ENCODE measurements around the gene POLR2C. TPM values are rescaled to one million over a fixed set of nuclear protein-coding genes. Genes with fewer than 3 reads are reported as not detected.

The POLR2C gene
- total and polyA plus RNA-seq, 2 of the 13 experiments (the other 11 are each of a cell fraction or from before 2014, with no cell fraction given) = 104 to 216 TPM

DNA sequence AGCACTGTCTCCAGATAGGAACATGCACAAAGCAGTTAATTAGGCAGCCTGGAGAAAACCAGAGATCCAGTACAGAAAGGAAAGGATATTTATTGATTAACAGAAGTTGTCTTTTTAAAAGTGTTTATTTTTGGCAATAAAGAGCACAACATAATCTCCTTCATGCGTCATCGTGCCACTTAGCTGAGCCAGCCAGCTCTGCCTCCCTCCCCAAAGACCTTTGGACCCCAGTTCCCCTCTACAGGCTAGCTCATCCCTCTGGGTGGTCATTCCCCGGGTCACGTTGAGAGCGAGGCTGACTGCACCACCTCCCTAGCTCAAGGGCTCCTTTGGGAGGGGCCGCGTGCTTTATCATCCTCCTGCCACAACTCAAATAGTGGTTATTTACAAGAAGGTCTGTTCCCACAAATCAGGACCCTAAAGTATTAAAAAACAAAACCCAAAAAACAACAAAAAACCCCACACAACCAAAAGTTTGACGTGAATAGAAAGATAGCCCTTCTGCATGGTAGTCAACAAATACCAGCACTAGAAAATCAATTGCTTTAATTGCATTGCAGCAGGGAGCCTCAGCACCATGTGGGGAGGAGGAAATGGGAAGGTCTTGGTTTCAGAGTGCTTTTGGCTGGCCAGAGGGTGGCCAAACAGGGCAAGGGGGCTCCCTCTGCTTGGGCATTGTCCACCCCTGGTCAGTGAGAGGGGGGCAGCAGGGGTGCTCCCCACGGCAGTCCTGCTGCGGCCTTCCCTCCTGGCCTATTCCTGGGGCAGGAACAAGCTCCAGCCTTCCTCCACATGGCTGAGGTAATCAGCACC is 9.6 kb downstream of the POLR2C start (continued):
- TF ChIP-seq, protein P1, sequence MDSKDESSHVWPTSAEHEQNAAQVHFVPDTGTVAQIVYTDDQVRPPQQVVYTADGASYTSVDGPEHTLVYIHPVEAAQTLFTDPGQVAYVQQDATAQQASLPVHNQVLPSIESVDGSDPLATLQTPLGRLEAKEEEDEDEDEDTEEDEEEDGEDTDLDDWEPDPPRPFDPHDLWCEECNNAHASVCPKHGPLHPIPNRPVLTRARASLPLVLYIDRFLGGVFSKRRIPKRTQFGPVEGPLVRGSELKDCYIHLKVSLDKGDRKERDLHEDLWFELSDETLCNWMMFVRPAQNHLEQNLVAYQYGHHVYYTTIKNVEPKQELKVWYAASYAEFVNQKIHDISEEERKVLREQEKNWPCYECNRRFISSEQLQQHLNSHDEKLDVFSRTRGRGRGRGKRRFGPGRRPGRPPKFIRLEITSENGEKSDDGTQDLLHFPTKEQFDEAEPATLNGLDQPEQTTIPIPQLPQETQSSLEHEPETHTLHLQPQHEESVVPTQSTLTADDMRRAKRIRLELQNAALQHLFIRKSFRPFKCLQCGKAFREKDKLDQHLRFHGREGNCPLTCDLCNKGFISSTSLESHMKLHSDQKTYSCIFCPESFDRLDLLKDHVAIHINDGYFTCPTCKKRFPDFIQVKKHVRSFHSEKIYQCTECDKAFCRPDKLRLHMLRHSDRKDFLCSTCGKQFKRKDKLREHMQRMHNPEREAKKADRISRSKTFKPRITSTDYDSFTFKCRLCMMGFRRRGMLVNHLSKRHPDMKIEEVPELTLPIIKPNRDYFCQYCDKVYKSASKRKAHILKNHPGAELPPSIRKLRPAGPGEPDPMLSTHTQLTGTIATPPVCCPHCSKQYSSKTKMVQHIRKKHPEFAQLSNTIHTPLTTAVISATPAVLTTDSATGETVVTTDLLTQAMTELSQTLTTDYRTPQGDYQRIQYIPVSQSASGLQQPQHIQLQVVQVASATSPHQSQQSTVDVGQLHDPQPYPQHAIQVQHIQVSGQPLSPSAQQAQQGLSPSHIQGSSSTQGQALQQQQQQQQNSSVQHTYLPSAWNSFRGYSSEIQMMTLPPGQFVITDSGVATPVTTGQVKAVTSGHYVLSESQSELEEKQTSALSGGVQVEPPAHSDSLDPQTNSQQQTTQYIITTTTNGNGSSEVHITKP (CRISPR knock-in tag; IDR thresholded peaks at IDR 0.05; ENCODE audit: low read depth) = peak; percentile 91
- TF ChIP-seq GZF1 (CRISPR knock-in tag; IDR thresholded peaks at IDR 0.05) = peak; percentile 89
- no peak for TF ChIP-seq ZEB1 (IDR thresholded peaks at IDR 0.05; ENCODE audit: insufficient replicate concordance, low read depth)
- peak; percentile 20; the same call in 1 of the 2 replicates for TF ChIP-seq ZSCAN9 (CRISPR knock-in tag; IDR thresholded peaks at IDR 0.05; ENCODE audit: borderline replicate concordance)
- peak; percentile 60; the same call in 1 of the 2 replicates for TF ChIP-seq SIX1 (CRISPR knock-in tag; IDR thresholded peaks at IDR 0.05; ENCODE audit: borderline replicate concordance)
- TF ChIP-seq HNF4A (CRISPR knock-in tag; IDR thresholded peaks at IDR 0.05) = peak; percentile 97
- TF ChIP-seq HMG20A (CRISPR knock-in tag; IDR thresholded peaks at IDR 0.05; ENCODE audit: borderline replicate concordance) = peak; percentile 62; the same call in 1 of the 2 replicates
- TF ChIP-seq, protein P2, sequence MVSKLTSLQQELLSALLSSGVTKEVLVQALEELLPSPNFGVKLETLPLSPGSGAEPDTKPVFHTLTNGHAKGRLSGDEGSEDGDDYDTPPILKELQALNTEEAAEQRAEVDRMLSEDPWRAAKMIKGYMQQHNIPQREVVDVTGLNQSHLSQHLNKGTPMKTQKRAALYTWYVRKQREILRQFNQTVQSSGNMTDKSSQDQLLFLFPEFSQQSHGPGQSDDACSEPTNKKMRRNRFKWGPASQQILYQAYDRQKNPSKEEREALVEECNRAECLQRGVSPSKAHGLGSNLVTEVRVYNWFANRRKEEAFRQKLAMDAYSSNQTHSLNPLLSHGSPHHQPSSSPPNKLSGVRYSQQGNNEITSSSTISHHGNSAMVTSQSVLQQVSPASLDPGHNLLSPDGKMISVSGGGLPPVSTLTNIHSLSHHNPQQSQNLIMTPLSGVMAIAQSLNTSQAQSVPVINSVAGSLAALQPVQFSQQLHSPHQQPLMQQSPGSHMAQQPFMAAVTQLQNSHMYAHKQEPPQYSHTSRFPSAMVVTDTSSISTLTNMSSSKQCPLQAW (CRISPR knock-in tag; IDR thresholded peaks at IDR 0.05) = peak; percentile 85; the same call in 1 of the 2 replicates
- TF ChIP-seq, protein P3, sequence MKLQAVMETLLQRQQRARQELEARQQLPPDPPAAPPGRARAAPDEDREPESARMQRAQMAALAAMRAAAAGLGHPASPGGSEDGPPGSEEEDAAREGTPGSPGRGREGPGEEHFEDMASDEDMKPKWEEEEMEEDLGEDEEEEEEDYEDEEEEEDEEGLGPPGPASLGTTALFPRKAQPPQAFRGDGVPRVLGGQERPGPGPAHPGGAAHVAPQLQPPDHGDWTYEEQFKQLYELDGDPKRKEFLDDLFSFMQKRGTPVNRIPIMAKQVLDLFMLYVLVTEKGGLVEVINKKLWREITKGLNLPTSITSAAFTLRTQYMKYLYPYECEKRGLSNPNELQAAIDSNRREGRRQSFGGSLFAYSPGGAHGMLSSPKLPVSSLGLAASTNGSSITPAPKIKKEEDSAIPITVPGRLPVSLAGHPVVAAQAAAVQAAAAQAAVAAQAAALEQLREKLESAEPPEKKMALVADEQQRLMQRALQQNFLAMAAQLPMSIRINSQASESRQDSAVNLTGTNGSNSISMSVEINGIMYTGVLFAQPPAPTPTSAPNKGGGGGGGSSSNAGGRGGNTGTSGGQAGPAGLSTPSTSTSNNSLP (IDR thresholded peaks at IDR 0.05; ENCODE audit: low read depth, low read length) = no peak
- no peak for TF ChIP-seq ZNF782 (CRISPR knock-in tag; IDR thresholded peaks at IDR 0.05; ENCODE audit: borderline replicate concordance)
- TF ChIP-seq, protein P4, sequence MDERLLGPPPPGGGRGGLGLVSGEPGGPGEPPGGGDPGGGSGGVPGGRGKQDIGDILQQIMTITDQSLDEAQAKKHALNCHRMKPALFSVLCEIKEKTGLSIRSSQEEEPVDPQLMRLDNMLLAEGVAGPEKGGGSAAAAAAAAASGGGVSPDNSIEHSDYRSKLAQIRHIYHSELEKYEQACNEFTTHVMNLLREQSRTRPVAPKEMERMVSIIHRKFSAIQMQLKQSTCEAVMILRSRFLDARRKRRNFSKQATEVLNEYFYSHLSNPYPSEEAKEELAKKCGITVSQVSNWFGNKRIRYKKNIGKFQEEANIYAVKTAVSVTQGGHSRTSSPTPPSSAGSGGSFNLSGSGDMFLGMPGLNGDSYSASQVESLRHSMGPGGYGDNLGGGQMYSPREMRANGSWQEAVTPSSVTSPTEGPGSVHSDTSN (CRISPR knock-in tag; IDR thresholded peaks at IDR 0.05) = no peak
- no peak for TF ChIP-seq SOX6 (IDR thresholded peaks at IDR 0.05)
- TF ChIP-seq SOX6 (CRISPR knock-in tag; IDR thresholded peaks at IDR 0.05) = peak; percentile 77
- TF ChIP-seq SP1 (IDR thresholded peaks at IDR 0.05) = no peak
- peak; percentile 10; the same call in 1 of the 2 replicates for TF ChIP-seq SP1 (CRISPR knock-in tag; IDR thresholded peaks at IDR 0.05)
- peak; percentile 67 for TF ChIP-seq ZMYM4 (CRISPR knock-in tag; IDR thresholded peaks at IDR 0.05)
- TF ChIP-seq MED13 (CRISPR knock-in tag; IDR thresholded peaks at IDR 0.05) = no peak
- TF ChIP-seq, protein P5, sequence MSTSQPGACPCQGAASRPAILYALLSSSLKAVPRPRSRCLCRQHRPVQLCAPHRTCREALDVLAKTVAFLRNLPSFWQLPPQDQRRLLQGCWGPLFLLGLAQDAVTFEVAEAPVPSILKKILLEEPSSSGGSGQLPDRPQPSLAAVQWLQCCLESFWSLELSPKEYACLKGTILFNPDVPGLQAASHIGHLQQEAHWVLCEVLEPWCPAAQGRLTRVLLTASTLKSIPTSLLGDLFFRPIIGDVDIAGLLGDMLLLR (CRISPR knock-in tag; IDR thresholded peaks at IDR 0.05) = no peak
- 0 out of 2 replicates have a peak, but pooled peaks have one; percentile 47 for TF ChIP-seq HOXD1 (CRISPR knock-in tag; IDR thresholded peaks at IDR 0.05)
- no peak for TF ChIP-seq ZNF3 (CRISPR knock-in tag; IDR thresholded peaks at IDR 0.05)
- peak; percentile 6; the same call in 1 of the 2 replicates for TF ChIP-seq ZC3H13 (CRISPR knock-in tag; IDR thresholded peaks at IDR 0.05)
- peak; percentile 16; the same call in 1 of the 2 replicates for TF ChIP-seq NR2F2 (IDR thresholded peaks at IDR 0.05; ENCODE audit: borderline replicate concordance, low read depth)
